ENCODE results near the gene ANTXR2.
"Not testable (repeated sequence)": the region's sequence is repeated elsewhere in the genome, so short reads cannot be mapped to it uniquely, and the experiment has no call there.

Gene ANTXR2

GRCh38 chr4:80072744-80073472 lies at the start of gene ANTXR2:
TSS of gene ANTXR2 (minus strand) at chr4:80073229. CDS start at chr4:80072560, 669 bp downstream.
- DNase-seq = no peak

- not testable (repeated sequence) for DNase-seq
Measured at GRCh38 chr4:80121815-80122214, 48.8 kb upstream of the ANTXR2 start.

GRCh38 chr4:80119620-80120019 lies 46.6 kb upstream of the ANTXR2 start:
- DNase-seq = not testable (repeated sequence)

GRCh38 chr4:80116516-80116915 lies 43.5 kb upstream of the ANTXR2 start:
- no peak for DNase-seq

GRCh38 chr4:80115368-80116181 lies 42.5 kb upstream of the ANTXR2 start:
- no peak for DNase-seq

DNA sequence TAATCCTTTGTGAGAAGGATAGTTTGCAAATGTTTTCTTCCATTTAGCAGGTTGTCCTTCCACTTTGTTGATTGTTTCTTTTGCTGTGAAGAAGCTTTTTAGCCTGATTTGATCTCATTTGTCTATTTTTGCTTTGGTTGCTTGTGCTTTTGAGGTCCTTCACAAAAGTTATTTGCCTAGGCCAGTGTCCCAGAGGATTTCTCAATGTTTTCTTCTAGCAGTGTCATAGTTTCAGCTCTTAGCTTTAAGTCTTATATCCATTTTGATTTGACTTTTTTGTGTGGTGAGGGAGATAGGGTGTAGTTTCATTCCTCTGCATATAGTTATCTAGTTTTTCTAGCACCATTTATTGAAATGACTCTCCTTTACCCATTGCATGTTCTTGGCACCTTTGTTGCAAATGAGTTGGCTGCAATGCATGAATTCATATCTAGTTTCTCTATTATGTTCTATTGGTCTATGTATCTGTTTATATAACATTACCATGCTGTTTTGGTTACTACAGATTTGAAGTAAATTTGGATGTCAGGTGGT lies 41.8 kb upstream of the ANTXR2 start:
- no peak for DNase-seq

GRCh38 chr4:80113615-80114014 lies 40.6 kb upstream of the ANTXR2 start:
- DNase-seq = no peak

GRCh38 chr4:80112236-80112635 lies 39.2 kb upstream of the ANTXR2 start:
- no peak for DNase-seq

DNA sequence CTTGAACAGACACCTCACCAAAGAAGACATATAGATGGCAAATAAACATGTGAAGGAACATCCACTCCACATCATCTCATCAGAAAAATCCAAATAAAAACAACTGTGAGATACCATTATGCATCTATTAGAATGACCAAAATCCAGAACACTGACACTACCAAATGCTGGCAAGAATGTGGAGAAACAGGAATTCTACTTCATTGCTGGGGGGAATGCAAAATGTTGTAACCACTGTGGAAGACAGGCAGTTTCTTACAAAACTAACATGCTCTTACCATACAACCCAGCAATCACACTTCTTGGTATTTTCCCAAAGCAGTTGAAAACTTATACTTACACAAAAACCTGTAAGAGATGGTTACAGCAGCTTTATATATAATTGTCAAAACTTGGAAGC lies 38.2 kb upstream of the ANTXR2 start:
- DNase-seq = no peak

DNA sequence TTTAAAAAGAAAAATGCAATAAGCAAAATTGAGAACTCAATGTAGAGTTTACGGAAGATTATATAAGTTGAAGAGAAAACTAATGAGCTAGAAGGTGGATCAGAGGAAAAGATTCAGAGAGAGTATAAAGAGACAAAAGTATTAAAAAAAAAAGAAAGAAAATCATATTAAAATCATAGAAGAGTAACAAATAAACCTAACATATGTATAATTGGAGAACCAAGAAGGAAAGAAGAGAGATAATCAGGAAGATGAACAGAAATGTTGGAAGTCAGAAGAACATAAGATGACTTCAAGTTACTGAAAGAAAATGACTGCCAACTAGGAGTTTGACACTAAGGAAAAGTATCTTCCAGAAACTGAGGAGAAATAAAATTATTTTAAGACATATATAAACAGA lies 34.3 kb upstream of the ANTXR2 start:
- DNase-seq = no peak

GRCh38 chr4:80104927-80105326 lies 31.9 kb upstream of the ANTXR2 start:
- no peak for DNase-seq

DNA sequence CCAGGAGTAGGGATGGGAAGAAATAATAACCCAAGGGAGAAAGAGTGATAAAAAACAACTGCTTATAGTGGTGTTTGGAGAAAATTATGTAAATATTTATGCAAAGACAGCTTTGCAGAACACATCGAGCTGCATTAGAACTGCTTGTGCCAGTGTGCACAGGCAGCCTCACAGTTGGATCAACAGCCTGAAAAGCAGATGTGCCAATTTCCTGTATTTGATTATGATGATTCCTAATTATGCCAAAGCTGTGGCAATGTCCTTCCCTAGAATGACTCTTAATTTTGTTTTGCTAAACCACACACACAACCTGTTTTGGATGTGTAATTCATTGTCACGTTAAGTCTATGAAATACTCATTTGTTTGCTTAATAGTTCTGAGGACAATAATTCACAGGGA lies 30.6 kb upstream of the ANTXR2 start:
- DNase-seq = no peak

GRCh38 chr4:80101792-80102116 lies 28.7 kb upstream of the ANTXR2 start:
- no peak for DNase-seq

- no peak for DNase-seq
Measured at GRCh38 chr4:80101071-80101791, 28.2 kb upstream of the ANTXR2 start.

GRCh38 chr4:80099671-80100070 lies 26.6 kb upstream of the ANTXR2 start:
- no peak for DNase-seq

DNA sequence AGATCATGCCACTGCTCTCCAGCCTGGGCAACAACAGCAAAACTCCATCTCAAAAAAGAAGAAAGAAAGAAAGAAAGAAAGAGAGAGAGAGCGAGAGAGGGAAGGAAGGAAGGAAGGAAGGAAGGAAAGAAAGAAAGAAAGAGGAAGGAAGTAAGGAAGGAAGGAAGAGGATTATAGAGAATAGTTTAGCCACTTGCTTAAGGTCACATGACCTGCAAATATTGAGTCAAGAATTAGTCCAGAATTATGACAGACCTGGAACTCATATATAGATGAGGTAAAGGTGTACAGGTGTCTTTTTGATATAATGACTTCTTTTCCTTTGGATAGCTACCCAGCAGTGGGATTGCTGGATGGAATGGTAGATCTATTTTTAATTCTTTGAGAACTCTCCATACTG lies 25.6 kb upstream of the ANTXR2 start:
- no peak for DNase-seq

- DNase-seq = no peak
Measured at GRCh38 chr4:80097400-80098177, 24.6 kb upstream of the ANTXR2 start.

- no peak for DNase-seq
Measured at GRCh38 chr4:80096175-80096850, 23.3 kb upstream of the ANTXR2 start.

- DNase-seq = no peak
Measured at GRCh38 chr4:80094191-80094590, 21.2 kb upstream of the ANTXR2 start.

GRCh38 chr4:80093563-80093962 lies 20.5 kb upstream of the ANTXR2 start:
- no peak for DNase-seq

- no peak for DNase-seq
Measured at GRCh38 chr4:80092847-80093246, 19.8 kb upstream of the ANTXR2 start.

GRCh38 chr4:80092088-80092487 lies 19.1 kb upstream of the ANTXR2 start:
- DNase-seq = no peak
